ENCODE data around the gene ACADSB.

- TF ChIP-seq CTCF (IDR thresholded peaks at IDR 0.05; ENCODE audit: low read length) (no peak), EZH2 (optimal IDR thresholded peaks at IDR 0.05; ENCODE audit: low read depth, low read length) (no peak)
These were observed 34.1 kb downstream of the ACADSB start for GRCh38 chr10:123042708-123043408.
